ENCODE measurements around the gene GRIK3.

DNA sequence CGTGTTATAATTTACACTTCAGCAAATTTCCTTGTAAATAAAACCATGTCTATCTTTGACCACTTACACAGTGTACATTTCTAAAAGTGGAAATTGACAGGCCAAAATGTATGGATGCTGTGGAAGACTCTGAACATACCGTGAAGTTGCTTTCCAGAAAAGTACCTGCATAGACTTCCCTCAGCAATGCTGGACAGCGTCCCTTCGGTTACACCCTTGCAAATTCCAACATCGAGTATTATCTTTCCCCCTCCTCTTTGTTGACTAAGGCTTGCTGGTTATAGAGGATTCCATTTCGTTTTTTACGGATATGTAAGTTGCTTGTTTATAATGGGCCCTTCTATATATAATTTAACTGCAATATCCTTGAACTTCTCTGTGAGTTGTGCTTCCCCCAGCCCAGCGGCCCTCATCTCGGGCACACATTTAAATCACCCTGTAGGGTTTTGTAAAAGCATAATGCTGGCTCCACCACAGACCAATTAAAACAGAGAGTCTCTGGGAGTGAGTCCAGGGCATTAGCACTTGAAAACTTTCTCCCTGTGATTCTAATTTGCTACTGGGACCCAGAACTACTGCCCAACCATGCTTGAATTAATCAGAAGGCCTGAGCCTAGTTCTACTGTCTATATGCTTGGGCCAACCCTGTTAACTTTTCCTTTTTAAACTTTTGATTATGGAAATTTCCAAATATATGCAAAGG, 230.3 kb downstream of the GRIK3 start:
- TF ChIP-seq ARID4B (CRISPR knock-in tag; IDR thresholded peaks at IDR 0.05; ENCODE audit: borderline replicate concordance): no peak
- TF ChIP-seq E2F4 (CRISPR knock-in tag; IDR thresholded peaks at IDR 0.05; ENCODE audit: borderline replicate concordance, low read depth): no peak
- TF ChIP-seq, protein P1, sequence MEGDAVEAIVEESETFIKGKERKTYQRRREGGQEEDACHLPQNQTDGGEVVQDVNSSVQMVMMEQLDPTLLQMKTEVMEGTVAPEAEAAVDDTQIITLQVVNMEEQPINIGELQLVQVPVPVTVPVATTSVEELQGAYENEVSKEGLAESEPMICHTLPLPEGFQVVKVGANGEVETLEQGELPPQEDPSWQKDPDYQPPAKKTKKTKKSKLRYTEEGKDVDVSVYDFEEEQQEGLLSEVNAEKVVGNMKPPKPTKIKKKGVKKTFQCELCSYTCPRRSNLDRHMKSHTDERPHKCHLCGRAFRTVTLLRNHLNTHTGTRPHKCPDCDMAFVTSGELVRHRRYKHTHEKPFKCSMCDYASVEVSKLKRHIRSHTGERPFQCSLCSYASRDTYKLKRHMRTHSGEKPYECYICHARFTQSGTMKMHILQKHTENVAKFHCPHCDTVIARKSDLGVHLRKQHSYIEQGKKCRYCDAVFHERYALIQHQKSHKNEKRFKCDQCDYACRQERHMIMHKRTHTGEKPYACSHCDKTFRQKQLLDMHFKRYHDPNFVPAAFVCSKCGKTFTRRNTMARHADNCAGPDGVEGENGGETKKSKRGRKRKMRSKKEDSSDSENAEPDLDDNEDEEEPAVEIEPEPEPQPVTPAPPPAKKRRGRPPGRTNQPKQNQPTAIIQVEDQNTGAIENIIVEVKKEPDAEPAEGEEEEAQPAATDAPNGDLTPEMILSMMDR (IDR thresholded peaks at IDR 0.05): no peak

Data from WTC11 (cell line).